Neural crest cell (in vitro differentiated cells): ENCODE results near the gene ADIPOR2. TPM values are rescaled to one million over a fixed set of nuclear protein-coding genes. Genes with fewer than 3 reads are reported as not detected.

Experiments
- DNase-seq: peaks from one replicate; pipeline ENCODE4 v3.0.0; 2021; ENCODE audit warnings: low read depth, mixed read lengths, low spot score
- H3K27ac Mint-ChIP-seq: one replicate; pipeline ENCODE4 v1.8.0; 2021; ENCODE audit warnings: mild to moderate bottlenecking, mixed read lengths; ENCODE audit not compliant: unreplicated experiment
- H3K27me3 Mint-ChIP-seq: 2 replicates; pipeline ENCODE4 v1.8.0; 2021; ENCODE audit warnings: low read depth, mild to moderate bottlenecking, mixed read lengths
- H3K36me3 Mint-ChIP-seq: 2 replicates; pipeline ENCODE4 v1.8.0; 2021; ENCODE audit warnings: low read depth, mild to moderate bottlenecking, mixed read lengths
- H3K4me1 Mint-ChIP-seq: 2 replicates; pipeline ENCODE4 v1.8.0; 2021; ENCODE audit warnings: mixed read lengths
- H3K4me3 Mint-ChIP-seq: one replicate; pipeline ENCODE4 v1.8.0; 2021; ENCODE audit warnings: mild to moderate bottlenecking, mixed read lengths
- H3K9me3 Mint-ChIP-seq: 2 replicates; pipeline ENCODE4 v1.8.0; 2021; ENCODE audit warnings: mixed read lengths
- total RNA-seq: library from RNA; stranded (reverse); gene quantifications from 2 replicates; pipeline ENCODE4 v1.2.1, GENCODE V29; 2021
- TF ChIP-seq, protein P1 (sequence below): fragments of 200-600 bp; sonication (generic); conservative IDR thresholded peaks from 2 replicates; pipeline ENCODE4 v1.5.0; 2021; ENCODE audit warnings: antibody characterized with exemption, mild to moderate bottlenecking

Gene ADIPOR2
- total RNA-seq, 1 donor from 2014 or later, result 59.4 TPM

GRCh38 chr12:1811281-1811947 is 120.5 kb downstream of the ADIPOR2 start:
- no peak for DNase-seq
- Mint-ChIP-seq H3K27me3 (no peaks in the 10 kb centered on the region), H3K4me3 (no peak overlapping the region), H3K36me3 (no peaks in the 10 kb centered on the region), H3K4me1 (peaks cover 39% of the 10 kb centered on the region), H3K27ac (no peak overlapping the region), H3K9me3 (no peaks in the 10 kb centered on the region)
- TF ChIP-seq, protein P1, sequence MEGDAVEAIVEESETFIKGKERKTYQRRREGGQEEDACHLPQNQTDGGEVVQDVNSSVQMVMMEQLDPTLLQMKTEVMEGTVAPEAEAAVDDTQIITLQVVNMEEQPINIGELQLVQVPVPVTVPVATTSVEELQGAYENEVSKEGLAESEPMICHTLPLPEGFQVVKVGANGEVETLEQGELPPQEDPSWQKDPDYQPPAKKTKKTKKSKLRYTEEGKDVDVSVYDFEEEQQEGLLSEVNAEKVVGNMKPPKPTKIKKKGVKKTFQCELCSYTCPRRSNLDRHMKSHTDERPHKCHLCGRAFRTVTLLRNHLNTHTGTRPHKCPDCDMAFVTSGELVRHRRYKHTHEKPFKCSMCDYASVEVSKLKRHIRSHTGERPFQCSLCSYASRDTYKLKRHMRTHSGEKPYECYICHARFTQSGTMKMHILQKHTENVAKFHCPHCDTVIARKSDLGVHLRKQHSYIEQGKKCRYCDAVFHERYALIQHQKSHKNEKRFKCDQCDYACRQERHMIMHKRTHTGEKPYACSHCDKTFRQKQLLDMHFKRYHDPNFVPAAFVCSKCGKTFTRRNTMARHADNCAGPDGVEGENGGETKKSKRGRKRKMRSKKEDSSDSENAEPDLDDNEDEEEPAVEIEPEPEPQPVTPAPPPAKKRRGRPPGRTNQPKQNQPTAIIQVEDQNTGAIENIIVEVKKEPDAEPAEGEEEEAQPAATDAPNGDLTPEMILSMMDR, result no peak

- no peak for DNase-seq
- no peak overlapping the region for H3K27ac Mint-ChIP-seq
- no peaks in the 10 kb centered on the region for H3K9me3 Mint-ChIP-seq
- H3K4me3 Mint-ChIP-seq, result no peak overlapping the region
- H3K27me3 Mint-ChIP-seq, result no peaks in the 10 kb centered on the region
- peaks cover 2% of the 10 kb centered on the region for H3K36me3 Mint-ChIP-seq
- TF ChIP-seq, protein P1, result no peak
- peaks cover 44% of the 10 kb centered on the region for H3K4me1 Mint-ChIP-seq
These were observed 121.0 kb downstream of the ADIPOR2 start for GRCh38 chr12:1811948-1812291.

- Mint-ChIP-seq H3K4me1 (peaks cover 46% of the 10 kb centered on the region), H3K36me3 (peaks cover 2% of the 10 kb centered on the region), H3K27me3 (no peaks in the 10 kb centered on the region), H3K27ac (no peak overlapping the region), H3K4me3 (no peak overlapping the region), H3K9me3 (no peaks in the 10 kb centered on the region)
- TF ChIP-seq, protein P1, result no peak
- DNase-seq, result no peak
These were observed 121.9 kb downstream of the ADIPOR2 start for GRCh38 chr12:1812650-1813302.

- H3K4me1 Mint-ChIP-seq, result peaks cover 51% of the 10 kb centered on the region
- no peak overlapping the region for H3K27ac Mint-ChIP-seq
- TF ChIP-seq, protein P1, result no peak
- H3K9me3 Mint-ChIP-seq, result no peaks in the 10 kb centered on the region
- no peak overlapping the region for H3K4me3 Mint-ChIP-seq
- peaks cover 4% of the 10 kb centered on the region for H3K27me3 Mint-ChIP-seq
- DNase-seq, result no peak
- peaks cover 2% of the 10 kb centered on the region for H3K36me3 Mint-ChIP-seq
These were observed 123.4 kb downstream of the ADIPOR2 start for GRCh38 chr12:1814266-1814665.

- Mint-ChIP-seq H3K9me3 (no peaks in the 10 kb centered on the region), H3K36me3 (peaks cover 2% of the 10 kb centered on the region), H3K4me1 (peaks cover 56% of the 10 kb centered on the region), H3K4me3 (no peak overlapping the region), H3K27ac (no peak overlapping the region), H3K27me3 (peaks cover 13% of the 10 kb centered on the region)
- DNase-seq, result no peak
- TF ChIP-seq, protein P1, result no peak
These were observed 124.2 kb downstream of the ADIPOR2 start for GRCh38 chr12:1815108-1815507.
